Keratinocyte (primary cell): Measurements from ENCODE around the gene EPSTI1.

Experiments
- CTCF ChIP-seq, 3 experiments: IDR thresholded peaks in 1 of 3; conservative IDR thresholded peaks in 1 of 3; optimal IDR thresholded peaks in 1 of 3; 2 replicates in 2 of 3; 3 replicates in 1 of 3; pipeline versions ENCODE3 to v1.5.1; 2011; ENCODE audit warnings: low read length in 3 of 3, mild to moderate bottlenecking in 3 of 3, moderate library complexity in 2 of 3, control low read depth in 1 of 3, inconsistent platforms in 1 of 3; ENCODE audit not compliant: insufficient read depth in 2 of 3; ENCODE audit errors: extremely low read depth in 1 of 3
- EZH2 ChIP-seq: IDR thresholded peaks from one replicate; pipeline ENCODE4 v1.6.1; 2012; ENCODE audit warnings: inconsistent platforms, mild to moderate bottlenecking, low read length, moderate library complexity

- TF ChIP-seq CTCF (optimal IDR thresholded peaks at IDR 0.05 in 1 of 3, IDR thresholded peaks at IDR 0.05 in 1 of 3, conservative IDR thresholded peaks at IDR 0.05 in 1 of 3; ENCODE audit: extremely low read depth in 1 of 3, insufficient read depth in 2 of 3, low read length in 3 of 3) (no peak), EZH2 (no peak)
Measured at GRCh38 chr13:43016226-43016625, 24.2 kb upstream of the EPSTI1 start.
